B cell (primary cell): Measurements from ENCODE around the gene LCN10. TPM values are rescaled to one million over a fixed set of nuclear protein-coding genes. Genes with fewer than 3 reads are reported as not detected.
A peak's percentile ranks its signal among the peaks of the same experiment; 100 is the strongest.

Experiments used
- ATAC-seq: fragments of 200-7000 bp; cut with Tn5 transposase; one replicate; pipeline ENCODE4 v1.10.0; 2021; ENCODE audit warnings: low read depth, mild to moderate bottlenecking, moderate number of reproducible peaks, moderate library complexity
- CTCF ChIA-PET: fragments of 350-600 bp; sonication (Branson Sonifier 250); formaldehyde crosslinking; loops from one replicate; lab custom pipeline; 2021; ENCODE audit warnings: antibody characterized with exemption, inconsistent platforms; lab: Charles Lee
- POLR2A ChIA-PET: fragments of 350-600 bp; sonication (Branson Sonifier 250); formaldehyde crosslinking; loops from one replicate; lab custom pipeline; 2021; ENCODE audit warnings: antibody characterized with exemption; lab: Charles Lee
- DNase-seq: peaks from one replicate; pipeline ENCODE4 v3.0.0; 2013
- H2AFZ ChIP-seq: 2 replicates; pipeline ENCODE4 v1.6.1; 2012; ENCODE audit warnings: mild to moderate bottlenecking, low read depth, low read length; ENCODE audit not compliant: insufficient read depth, poor library complexity, severe bottlenecking
- H3K27ac ChIP-seq, 2 donors: 1 replicate in 1 of 2; 2 replicates in 1 of 2; pipeline ENCODE4 v1.5.1; 2012 to 2013; ENCODE audit warnings: low read length in 2 of 2, mild to moderate bottlenecking in 2 of 2, moderate library complexity in 1 of 2
- H3K27me3 ChIP-seq, 4 experiments: fragments of 200-600 bp in 1 of 4; sonication (generic) in 1 of 4; replicated peaks in 1 of 4; 1 replicate in 2 of 4; 2 replicates in 2 of 4; pipeline versions ENCODE4 v1.6.1 to v1.7.0; 2013 to 2016; ENCODE audit warnings: low read length in 3 of 4, mild to moderate bottlenecking in 2 of 4, mixed read lengths in 1 of 4, moderate library complexity in 1 of 4; ENCODE audit not compliant: insufficient read depth in 4 of 4, control insufficient read depth in 3 of 4; ENCODE audit errors: control extremely low read depth in 1 of 4
- H3K36me3 ChIP-seq, 2 experiments: replicated peaks in 1 of 2; 1 replicate in 1 of 2; 2 replicates in 1 of 2; pipeline versions ENCODE4 v1.6.1 to v1.7.1; 2013; ENCODE audit warnings: low read length in 1 of 2; ENCODE audit not compliant: insufficient read depth in 2 of 2, control insufficient read depth in 1 of 2; ENCODE audit errors: control extremely low read depth in 1 of 2, extremely low read depth in 1 of 2
- H3K4me1 ChIP-seq, 2 donors: fragments of 200-600 bp in 1 of 2; sonication (generic) in 1 of 2; 1 replicate in 1 of 2; 2 replicates in 1 of 2; pipeline versions ENCODE4 v1.5.1 to v1.6.1; 2013 to 2017; ENCODE audit warnings: low read length in 2 of 2; ENCODE audit not compliant: control insufficient read depth in 2 of 2, insufficient read depth in 2 of 2
- H3K4me2 ChIP-seq: replicated peaks from 2 replicates; pipeline ENCODE3; 2012; ENCODE audit warnings: mild to moderate bottlenecking, low read depth, low read length; ENCODE audit not compliant: poor library complexity, severe bottlenecking
- H3K4me3 ChIP-seq, 5 experiments: fragments of 200-600 bp in 1 of 5; sonication (generic) in 1 of 5; 1 replicate in 3 of 5; 2 replicates in 2 of 5; pipeline versions ENCODE4 v1.5.1 to v1.7.0; 2011 to 2016; ENCODE audit warnings: low read length in 4 of 5, mild to moderate bottlenecking in 4 of 5, low read depth in 2 of 5, control low read depth in 1 of 5, moderate library complexity in 1 of 5; ENCODE audit not compliant: insufficient read depth in 1 of 5; ENCODE audit errors: control extremely low read depth in 1 of 5, extremely low read depth in 1 of 5
- H3K79me2 ChIP-seq: fragments of 200-600 bp; sonication (generic); one replicate; pipeline ENCODE4 v1.6.0; 2016; ENCODE audit warnings: low read length; ENCODE audit not compliant: control insufficient read depth, insufficient read depth
- H3K9ac ChIP-seq: fragments of 200-600 bp; sonication (generic); 2 replicates; pipeline ENCODE4 v1.6.1; 2017; ENCODE audit warnings: mild to moderate bottlenecking, low read length, moderate library complexity
- H3K9me3 ChIP-seq, 3 donors: one replicate each; pipeline versions ENCODE4 v1.6.1 to v1.7.1; 2013; ENCODE audit warnings: low read length in 2 of 3; ENCODE audit not compliant: control insufficient read depth in 2 of 3, insufficient read depth in 1 of 3; ENCODE audit errors: control extremely low read depth in 1 of 3
- H4K20me1 ChIP-seq: 2 replicates; pipeline ENCODE4 v1.6.0; 2012; ENCODE audit warnings: mild to moderate bottlenecking, low read length; ENCODE audit not compliant: insufficient read depth, control insufficient read depth, poor library complexity, severe bottlenecking
- H3K27ac Mint-ChIP-seq: one replicate; pipeline ENCODE4 v1.8.0; 2021; ENCODE audit warnings: mixed read lengths
- H3K27me3 Mint-ChIP-seq: one replicate; pipeline ENCODE4 v1.8.0; 2021; ENCODE audit warnings: mixed read lengths
- H3K4me1 Mint-ChIP-seq: one replicate; pipeline ENCODE4 v1.8.0; 2021; ENCODE audit warnings: mixed read lengths
- H3K4me3 Mint-ChIP-seq: one replicate; pipeline ENCODE4 v1.8.0; 2021; ENCODE audit warnings: mixed read lengths
- H3K9me3 Mint-ChIP-seq: one replicate; pipeline ENCODE4 v1.8.0; 2022; ENCODE audit warnings: mixed read lengths; ENCODE audit not compliant: insufficient read depth
- CTCF ChIP-seq: fragments of 200-600 bp; IDR thresholded peaks from one replicate; pipeline ENCODE4 v1.8.0; 2022; ENCODE audit warnings: antibody characterized with exemption, mild to moderate bottlenecking
- EZH2 ChIP-seq: IDR thresholded peaks from 2 replicates; pipeline ENCODE4 v1.6.1; 2012; ENCODE audit warnings: borderline replicate concordance, low read depth, mild to moderate bottlenecking, moderate library complexity, low read length; ENCODE audit not compliant: insufficient read depth, poor library complexity, severe bottlenecking
- WGBS: methylation state at CpG from one replicate; pipeline ENCODE4 v1.1.5; 2013; ENCODE audit warnings: missing lambda C conversion rate; ENCODE audit not compliant: insufficient coverage; 5-methylcytosine and 5-hydroxymethylcytosine counted together
- intact Hi-C: fragments of 100-400 bp; cut with micrococcal nuclease; formaldehyde crosslinking; loops from one replicate; pipeline ENCODE4 v1.10.0; 2022
- polyA plus RNA-seq: library from polyadenylated mRNA; depleted of rRNA; stranded (reverse); fragments of >200 nt; gene quantifications from 2 replicates; pipeline ENCODE4 v1.2.3, GENCODE V29; 2012
- total RNA-seq, 2 donors: library from RNA; stranded (reverse); fragments of 120-200 nt in 1 of 2; gene quantifications; 1 replicate in 1 of 2; 2 replicates in 1 of 2; pipeline versions ENCODE4 v1.2.3 to v1.2.4, GENCODE V29; 2013 to 2022

Gene LCN10
- total and polyA plus RNA-seq, 2 donors (not counting 1 experiment from before 2014, with no cell fraction given) = 76.3 to 93.0 TPM

DNA sequence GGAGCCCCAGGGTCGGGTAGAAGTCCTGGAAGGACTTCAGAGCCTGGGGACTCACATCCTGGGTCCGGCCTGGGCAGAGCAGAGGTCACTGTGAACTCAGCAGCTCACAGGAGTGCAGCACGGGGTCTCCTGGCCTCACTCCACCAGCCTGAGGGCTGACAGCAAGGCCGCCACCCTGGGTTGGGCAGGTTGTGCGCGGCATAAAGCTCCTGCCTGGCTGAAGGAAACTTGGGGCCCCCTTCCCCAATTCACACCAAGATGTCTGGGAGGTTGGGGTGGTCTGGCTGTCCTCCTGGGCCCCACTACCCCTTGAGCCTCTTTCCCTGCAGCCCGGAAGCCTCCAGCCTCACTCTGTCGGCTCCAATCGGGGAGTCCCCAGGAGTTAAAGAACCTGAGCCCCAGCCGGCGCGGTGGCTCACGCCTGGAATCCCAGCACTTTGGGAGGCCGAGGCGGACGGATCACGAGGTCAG lies 19.5 kb upstream of the LCN10 start:
- Mint-ChIP-seq H3K4me1 (peaks cover 54% of the 10 kb centered on the region), H3K27ac (no peak overlapping the region), H3K27me3 (no peaks in the 10 kb centered on the region), H3K9me3 (no peaks in the 10 kb centered on the region), H3K4me3 (no peak overlapping the region)
- peaks cover 0 to 3% (median 0%) of the 10 kb centered on the region in 4 experiments for H3K27me3 ChIP-seq
- DNase-seq = no peak
- intact Hi-C loops = no loop called here
- H3K9ac ChIP-seq = no peak overlapping the region
- no peak for TF ChIP-seq EZH2
- no peak for TF ChIP-seq CTCF
- ChIA-PET CTCF (no interaction called here), POLR2A (interaction anchor here (0.7 to 0.8 kb wide), 3 partner anchors 21 to 367 kb away, joined by 3 to 5 read pairs (median 3); no protein-coding TSS in a partner anchor)
- no peak overlapping the region for H3K27ac ChIP-seq
- ATAC-seq = no peak
- no peaks in the 10 kb centered on the region for H4K20me1 ChIP-seq
- no peak overlapping the region for H3K4me3 ChIP-seq
- peaks cover 3% of the 10 kb centered on the region for H3K79me2 ChIP-seq
- peaks cover 0 to 11% (median 0%) of the 10 kb centered on the region in 3 donors for H3K9me3 ChIP-seq
- WGBS = 79% methylated on average over 6 of the region's 17 CpGs
- no peak overlapping the region for H3K4me2 ChIP-seq
- no peak overlapping the region for H2AFZ ChIP-seq
- H3K4me1 ChIP-seq = peaks cover 48 to 83% of the 10 kb centered on the region in 2 donors
- H3K36me3 ChIP-seq = no peaks in the 10 kb centered on the region

GRCh38 chr9:136761545-136761981 lies 18.8 kb upstream of the LCN10 start:
- H4K20me1 ChIP-seq = no peaks in the 10 kb centered on the region
- peaks cover 3% of the 10 kb centered on the region for H3K79me2 ChIP-seq
- Mint-ChIP-seq H3K9me3 (no peaks in the 10 kb centered on the region), H3K4me1 (peaks cover 55% of the 10 kb centered on the region), H3K27ac (peak overlapping the region; percentile 37), H3K4me3 (no peak overlapping the region), H3K27me3 (no peaks in the 10 kb centered on the region)
- TF ChIP-seq CTCF (no peak), EZH2 (no peak)
- peaks cover 44 to 82% of the 10 kb centered on the region in 2 donors for H3K4me1 ChIP-seq
- H3K27me3 ChIP-seq = peaks cover 0 to 3% (median 0%) of the 10 kb centered on the region in 4 experiments
- no peaks in the 10 kb centered on the region for H3K36me3 ChIP-seq
- WGBS = 80% methylated on average over 10 of the region's 13 CpGs
- ChIA-PET POLR2A (interaction anchor here (0.6 to 6.1 kb wide), 3 partner anchors 33 to 997 kb away, joined by 3 to 83 read pairs (median 4); no protein-coding TSS in a partner anchor), CTCF (interaction anchor here (0.7 to 4.9 kb wide), 6 partner anchors 8 to 302 kb away, joined by 3 to 102 read pairs (median 6); no protein-coding TSS in a partner anchor)
- intact Hi-C loops = no loop called here
- no peak overlapping the region for H3K4me3 ChIP-seq
- peaks cover 0 to 18% (median 0%) of the 10 kb centered on the region in 3 donors for H3K9me3 ChIP-seq
- H2AFZ ChIP-seq = no peak overlapping the region
- no peak overlapping the region for H3K9ac ChIP-seq
- DNase-seq = no peak
- ATAC-seq = no peak
- no peak overlapping the region for H3K27ac ChIP-seq
- H3K4me2 ChIP-seq = no peak overlapping the region
